Panc1 (cell line): ENCODE data around the gene CEACAM18.

Source experiments
- CTCF ChIP-seq: fragments of 450-650 bp; IDR thresholded peaks from 2 replicates; pipeline ENCODE4 v1.5.1; 2017; ENCODE audit warnings: mild to moderate bottlenecking
- POLR2AphosphoS5 ChIP-seq: IDR thresholded peaks from 2 replicates; pipeline ENCODE4 v1.6.1; 2012; ENCODE audit warnings: mild to moderate bottlenecking, low read depth, low read length, moderate library complexity
- SIN3A ChIP-seq: IDR thresholded peaks from 2 replicates; pipeline ENCODE4 v1.6.1; 2012; ENCODE audit warnings: low read depth, mild to moderate bottlenecking, low read length, moderate library complexity, borderline replicate concordance; ENCODE audit not compliant: insufficient read depth

GRCh38 chr19:51503286-51503817, 25.0 kb downstream of the CEACAM18 start:
- no peak for TF ChIP-seq CTCF
- no peak for TF ChIP-seq POLR2AphosphoS5
- TF ChIP-seq SIN3A: no peak
